Ishikawa (cell line): Measurements from ENCODE around the gene ARPC1B.

Source experiments
- CEBPB ChIP-seq: IDR thresholded peaks from 2 replicates; pipeline ENCODE4 v1.6.1; 2012
- CREB1 ChIP-seq: IDR thresholded peaks from 2 replicates; pipeline ENCODE4 v1.6.1; 2012; ENCODE audit warnings: low read depth
- EGR1 ChIP-seq: IDR thresholded peaks from 2 replicates; pipeline ENCODE4 v1.6.1; 2012
- EP300 ChIP-seq: IDR thresholded peaks from 2 replicates; pipeline ENCODE4 v1.6.1; 2012; ENCODE audit warnings: borderline replicate concordance
- FOXM1 ChIP-seq: IDR thresholded peaks from 2 replicates; pipeline ENCODE4 v1.6.1; 2012; ENCODE audit warnings: low read depth, borderline replicate concordance
- NFIC ChIP-seq: IDR thresholded peaks from 2 replicates; pipeline ENCODE4 v1.6.1; 2012
- RAD21 ChIP-seq: IDR thresholded peaks from 2 replicates; pipeline ENCODE4 v1.6.1; 2012; ENCODE audit warnings: low read depth
- TAF1 ChIP-seq: IDR thresholded peaks from 2 replicates; pipeline ENCODE4 v1.6.1; 2012; ENCODE audit warnings: low read depth, mild to moderate bottlenecking
- TCF12 ChIP-seq: IDR thresholded peaks from 2 replicates; pipeline ENCODE4 v1.6.1; 2012; ENCODE audit warnings: low read depth
- TEAD4 ChIP-seq: IDR thresholded peaks from 2 replicates; pipeline ENCODE4 v1.6.1; 2012
- YY1 ChIP-seq: IDR thresholded peaks from 2 replicates; pipeline ENCODE4 v1.6.1; 2012; ENCODE audit warnings: low read depth
- ZBTB7A ChIP-seq: IDR thresholded peaks from 2 replicates; pipeline ENCODE4 v1.6.1; 2012; ENCODE audit warnings: low read depth
- TF ChIP-seq, protein P1 (sequence below): IDR thresholded peaks from 2 replicates; pipeline ENCODE4 v1.6.1; 2012; ENCODE audit warnings: low read depth, mild to moderate bottlenecking
- TF ChIP-seq, protein P2 (sequence below): IDR thresholded peaks from 2 replicates; pipeline ENCODE4 v1.6.1; 2012
- TF ChIP-seq, protein P3 (sequence below): IDR thresholded peaks from 2 replicates; pipeline ENCODE4 v1.6.1; 2012

The ARPC1B gene

GRCh38 chr7:99438573-99439480, 64.3 kb downstream of the ARPC1B start, which contains the start of the genes CPSF4 and PTCD1:
CPSF4 (plus strand) TSS chr7:99438943; CDS start chr7:99439083, 140 bp downstream.
PTCD1 (minus strand) TSS chr7:99438798; CDS start chr7:99435242, 3,556 bp downstream.
- TF ChIP-seq NFIC (peak; percentile 23; the same call in 1 of the 2 replicates), ZBTB7A (0 out of 2 replicates have a peak, but pooled peaks have one; percentile 9), EGR1 (no peak; the same call in 1 of the 2 replicates), TCF12 (peak; percentile 60; the same call in 1 of the 2 replicates), CREB1 (no peak), TAF1 (peak; percentile 75), TEAD4 (peak; percentile 7; the same call in 1 of the 2 replicates), YY1 (peak; percentile 86), CEBPB (no peak), EP300 (peak; percentile 57; the same call in 1 of the 2 replicates), RAD21 (no peak), FOXM1 (no peak)
- TF ChIP-seq, protein P1, sequence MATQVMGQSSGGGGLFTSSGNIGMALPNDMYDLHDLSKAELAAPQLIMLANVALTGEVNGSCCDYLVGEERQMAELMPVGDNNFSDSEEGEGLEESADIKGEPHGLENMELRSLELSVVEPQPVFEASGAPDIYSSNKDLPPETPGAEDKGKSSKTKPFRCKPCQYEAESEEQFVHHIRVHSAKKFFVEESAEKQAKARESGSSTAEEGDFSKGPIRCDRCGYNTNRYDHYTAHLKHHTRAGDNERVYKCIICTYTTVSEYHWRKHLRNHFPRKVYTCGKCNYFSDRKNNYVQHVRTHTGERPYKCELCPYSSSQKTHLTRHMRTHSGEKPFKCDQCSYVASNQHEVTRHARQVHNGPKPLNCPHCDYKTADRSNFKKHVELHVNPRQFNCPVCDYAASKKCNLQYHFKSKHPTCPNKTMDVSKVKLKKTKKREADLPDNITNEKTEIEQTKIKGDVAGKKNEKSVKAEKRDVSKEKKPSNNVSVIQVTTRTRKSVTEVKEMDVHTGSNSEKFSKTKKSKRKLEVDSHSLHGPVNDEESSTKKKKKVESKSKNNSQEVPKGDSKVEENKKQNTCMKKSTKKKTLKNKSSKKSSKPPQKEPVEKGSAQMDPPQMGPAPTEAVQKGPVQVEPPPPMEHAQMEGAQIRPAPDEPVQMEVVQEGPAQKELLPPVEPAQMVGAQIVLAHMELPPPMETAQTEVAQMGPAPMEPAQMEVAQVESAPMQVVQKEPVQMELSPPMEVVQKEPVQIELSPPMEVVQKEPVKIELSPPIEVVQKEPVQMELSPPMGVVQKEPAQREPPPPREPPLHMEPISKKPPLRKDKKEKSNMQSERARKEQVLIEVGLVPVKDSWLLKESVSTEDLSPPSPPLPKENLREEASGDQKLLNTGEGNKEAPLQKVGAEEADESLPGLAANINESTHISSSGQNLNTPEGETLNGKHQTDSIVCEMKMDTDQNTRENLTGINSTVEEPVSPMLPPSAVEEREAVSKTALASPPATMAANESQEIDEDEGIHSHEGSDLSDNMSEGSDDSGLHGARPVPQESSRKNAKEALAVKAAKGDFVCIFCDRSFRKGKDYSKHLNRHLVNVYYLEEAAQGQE: no peak; the same call in 1 of the 2 replicates
- TF ChIP-seq, protein P2, sequence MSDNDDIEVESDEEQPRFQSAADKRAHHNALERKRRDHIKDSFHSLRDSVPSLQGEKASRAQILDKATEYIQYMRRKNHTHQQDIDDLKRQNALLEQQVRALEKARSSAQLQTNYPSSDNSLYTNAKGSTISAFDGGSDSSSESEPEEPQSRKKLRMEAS: peak; percentile 90
- TF ChIP-seq, protein P3, sequence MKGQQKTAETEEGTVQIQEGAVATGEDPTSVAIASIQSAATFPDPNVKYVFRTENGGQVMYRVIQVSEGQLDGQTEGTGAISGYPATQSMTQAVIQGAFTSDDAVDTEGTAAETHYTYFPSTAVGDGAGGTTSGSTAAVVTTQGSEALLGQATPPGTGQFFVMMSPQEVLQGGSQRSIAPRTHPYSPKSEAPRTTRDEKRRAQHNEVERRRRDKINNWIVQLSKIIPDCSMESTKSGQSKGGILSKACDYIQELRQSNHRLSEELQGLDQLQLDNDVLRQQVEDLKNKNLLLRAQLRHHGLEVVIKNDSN: peak; percentile 12; the same call in 1 of the 2 replicates

- no peak for TF ChIP-seq TCF12
- peak; percentile 28; the same call in 1 of the 2 replicates for TF ChIP-seq CEBPB
Observed at GRCh38 chr7:99440195-99440594, 65.7 kb downstream of the ARPC1B start.
